BLaER1 treated with 17β-estradiol and CSF1 and Interleukin-3, amounts not matched to agents 10 nM and 100 nM (cell line): ENCODE measurements around the gene BMP8A.
A peak's percentile ranks its signal among the peaks of the same experiment; 100 is the strongest.
"Not testable (repeated sequence)": the region's sequence is repeated elsewhere in the genome, so short reads cannot be mapped to it uniquely, and the experiment has no call there.

Experiments used
- H3K27ac ChIP-seq, 11 experiments: shearing (Covaris generic); formaldehyde crosslinking; 2 replicates each; pipeline ENCODE4 v1.8.1; 2022
- H3K27me3 ChIP-seq, 11 experiments: shearing (Covaris generic); formaldehyde crosslinking; 2 replicates each; pipeline ENCODE4 v1.8.1; 2022
- H3K36me3 ChIP-seq, 11 experiments: shearing (Covaris generic); formaldehyde crosslinking; 2 replicates each; pipeline ENCODE4 v1.8.1; 2022
- H3K4me1 ChIP-seq, 10 experiments: shearing (Covaris generic); formaldehyde crosslinking; 2 replicates each; pipeline ENCODE4 v1.8.1; 2022
- H3K4me2 ChIP-seq, 11 experiments: shearing (Covaris generic); formaldehyde crosslinking; 2 replicates each; pipeline ENCODE4 v1.8.1; 2022
- H3K4me3 ChIP-seq, 10 experiments: shearing (Covaris generic); formaldehyde crosslinking; 2 replicates each; pipeline ENCODE4 v1.8.1; 2022
- H3K9ac ChIP-seq, 11 experiments: shearing (Covaris generic); formaldehyde crosslinking; 2 replicates each; pipeline ENCODE4 v1.8.1; 2022
- H3K9me3 ChIP-seq, 11 experiments: shearing (Covaris generic); formaldehyde crosslinking; replicated peaks in 1 of 11; 2 replicates each; pipeline ENCODE4 v1.8.1; 2022
- H4K20me1 ChIP-seq, 11 experiments: shearing (Covaris generic); formaldehyde crosslinking; 2 replicates each; pipeline ENCODE4 v1.8.1; 2022
- Cebpa-rat ChIP-seq, 11 experiments: shearing (Covaris generic); IDR thresholded peaks; 2 replicates each; pipeline ENCODE4 v1.8.1; 2022

The BMP8A gene

GRCh38 chr1:39499668-39500067, 8.2 kb downstream of the BMP8A start:
- peaks cover 5 to 17% (median 11%) of the 10 kb centered on the region in 10 experiments; a peak in 15 of 20 replicates for H3K4me1 ChIP-seq
- H3K36me3 ChIP-seq = no peaks in the 10 kb centered on the region
- H4K20me1 ChIP-seq = no peaks in the 10 kb centered on the region
- H3K27me3 ChIP-seq = no peaks in the 10 kb centered on the region
- H3K9me3 ChIP-seq = no peaks in the 10 kb centered on the region
- H3K4me2 ChIP-seq = no peak overlapping the region
- H3K27ac ChIP-seq = no peak overlapping the region
- H3K9ac ChIP-seq = no peak overlapping the region
- no peak for TF ChIP-seq Cebpa-rat (IDR thresholded peaks at IDR 0.05)
- no peak overlapping the region for H3K4me3 ChIP-seq

- H3K9ac ChIP-seq = no peak overlapping the region
- peaks cover 5 to 22% (median 11%) of the 10 kb centered on the region in 10 experiments; a peak in 15 of 20 replicates for H3K4me1 ChIP-seq
- H3K9me3 ChIP-seq = no peaks in the 10 kb centered on the region
Observed at GRCh38 chr1:39500862-39501389, 9.5 kb downstream of the BMP8A start.

DNA sequence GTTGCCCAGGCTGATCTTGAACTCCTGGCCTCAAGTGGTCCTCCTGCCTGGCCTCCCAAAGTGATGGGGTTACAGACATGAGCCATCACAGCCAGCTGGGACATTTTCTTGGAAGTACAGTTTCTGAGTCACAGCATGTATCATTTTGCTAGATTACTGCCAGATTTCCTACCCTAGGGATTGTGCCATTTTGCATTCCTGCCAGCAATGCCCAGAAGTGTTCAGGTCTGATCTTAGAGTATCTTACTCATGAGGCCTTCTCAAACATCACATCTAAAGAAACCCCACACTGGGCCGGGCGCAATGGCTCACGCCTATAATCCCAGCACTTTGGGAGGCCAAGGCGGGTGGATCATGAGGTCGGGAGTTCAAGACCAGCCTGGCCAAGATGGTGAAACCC, 10.2 kb downstream of the BMP8A start:
- Histone ChIP-seq H4K20me1 (no peaks in the 10 kb centered on the region), H3K9ac (no peak overlapping the region)

More at GRCh38 chr1:39500862-39501389, 9.5 kb downstream of the BMP8A start:
- Histone ChIP-seq H3K4me3 (no peak overlapping the region), H3K27ac (no peak overlapping the region), H3K27me3 (no peaks in the 10 kb centered on the region), H3K4me2 (peak overlapping the region in 3 of 11 experiments; percentile 1 to 28 (median 15); a peak in 6 of 22 replicates), H4K20me1 (no peaks in the 10 kb centered on the region), H3K36me3 (no peaks in the 10 kb centered on the region)
- TF ChIP-seq Cebpa-rat (IDR thresholded peaks at IDR 0.05) = no peak

DNA sequence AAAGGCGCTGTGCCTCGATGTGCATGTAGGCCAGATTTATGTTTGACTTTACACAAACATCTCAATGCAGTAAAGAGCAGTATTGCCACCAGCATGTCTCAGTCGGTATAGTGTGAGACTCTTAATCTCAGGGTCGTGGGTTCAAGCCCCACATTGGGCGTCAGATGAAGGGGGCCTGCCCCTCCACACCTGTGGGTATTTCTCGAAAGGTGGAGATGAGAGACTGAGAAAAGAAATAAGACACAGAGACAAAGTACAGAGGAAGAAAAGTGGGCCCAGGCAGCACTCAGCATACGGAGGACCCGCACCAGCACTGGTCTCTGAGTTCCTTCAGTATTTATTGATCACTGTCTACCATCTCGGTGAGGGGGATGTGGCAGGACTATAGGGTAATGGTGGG, 13.0 kb downstream of the BMP8A start:
- not testable (repeated sequence) for H3K9ac ChIP-seq, H4K20me1 ChIP-seq, H3K4me3 ChIP-seq, H3K27me3 ChIP-seq, H3K27ac ChIP-seq, H3K9me3 ChIP-seq, H3K36me3 ChIP-seq, H3K4me2 ChIP-seq
- peaks cover 20 to 49% (median 38%) of the 10 kb centered on the region in 10 experiments for H3K4me1 ChIP-seq

More for the DNA sequence above, 10.2 kb downstream of the BMP8A start:
- no peaks in the 10 kb centered on the region for H3K36me3 ChIP-seq
- H3K27me3 ChIP-seq = no peaks in the 10 kb centered on the region
- peaks cover 9 to 29% (median 16%) of the 10 kb centered on the region in 10 experiments; a peak in 19 of 20 replicates for H3K4me1 ChIP-seq
- H3K9me3 ChIP-seq = no peaks in the 10 kb centered on the region
- no peak for TF ChIP-seq Cebpa-rat (IDR thresholded peaks at IDR 0.05)
- no peak overlapping the region for H3K4me2 ChIP-seq
- no peak overlapping the region for H3K4me3 ChIP-seq
- no peak overlapping the region for H3K27ac ChIP-seq

DNA sequence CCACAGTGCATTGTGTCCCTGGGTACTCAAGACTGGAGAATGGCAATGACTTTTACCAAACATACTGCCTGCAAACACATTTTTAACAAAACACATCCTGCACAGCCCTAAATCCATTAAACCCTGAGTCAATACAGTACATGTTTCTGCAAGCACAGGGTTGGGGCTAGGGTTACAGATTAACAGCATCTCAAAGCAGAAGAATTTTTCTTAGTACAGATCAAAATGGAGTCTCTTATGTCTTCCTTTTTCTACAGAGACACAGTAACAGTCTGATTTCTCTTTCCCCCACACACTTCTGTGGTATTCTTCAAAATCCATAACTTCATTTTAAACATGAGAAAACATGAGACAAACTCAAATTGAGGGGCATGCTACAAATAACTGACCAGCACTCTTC, 13.9 kb downstream of the BMP8A start:
- Histone ChIP-seq H4K20me1 (no peaks in the 10 kb centered on the region), H3K4me3 (no peak overlapping the region), H3K4me2 (no peak overlapping the region), H3K9ac (no peak overlapping the region), H3K36me3 (no peaks in the 10 kb centered on the region), H3K9me3 (no peaks in the 10 kb centered on the region), H3K27ac (no peak overlapping the region), H3K4me1 (peaks cover 26 to 55% (median 44%) of the 10 kb centered on the region in 10 experiments), H3K27me3 (no peaks in the 10 kb centered on the region)
- TF ChIP-seq Cebpa-rat (IDR thresholded peaks at IDR 0.05) = no peak

GRCh38 chr1:39507230-39507928, 15.9 kb downstream of the BMP8A start:
- no peaks in the 10 kb centered on the region for H4K20me1 ChIP-seq
- no peak overlapping the region for H3K27ac ChIP-seq
- H3K36me3 ChIP-seq = no peaks in the 10 kb centered on the region
- H3K9me3 ChIP-seq = no peaks in the 10 kb centered on the region
- H3K9ac ChIP-seq = no peak overlapping the region
- H3K4me2 ChIP-seq = peak overlapping the region in 10 of 11 experiments; percentile 11 to 96 (median 91); a peak in 19 of 22 replicates
- H3K27me3 ChIP-seq = 0 out of 22 replicates have a peak, but pooled peaks cover 0 to 3% (median 0%) of the 10 kb centered on the region in 11 experiments
- H3K4me3 ChIP-seq = no peak overlapping the region
- H3K4me1 ChIP-seq = peaks cover 27 to 55% (median 47%) of the 10 kb centered on the region in 10 experiments
- no peak for TF ChIP-seq Cebpa-rat (IDR thresholded peaks at IDR 0.05)

DNA sequence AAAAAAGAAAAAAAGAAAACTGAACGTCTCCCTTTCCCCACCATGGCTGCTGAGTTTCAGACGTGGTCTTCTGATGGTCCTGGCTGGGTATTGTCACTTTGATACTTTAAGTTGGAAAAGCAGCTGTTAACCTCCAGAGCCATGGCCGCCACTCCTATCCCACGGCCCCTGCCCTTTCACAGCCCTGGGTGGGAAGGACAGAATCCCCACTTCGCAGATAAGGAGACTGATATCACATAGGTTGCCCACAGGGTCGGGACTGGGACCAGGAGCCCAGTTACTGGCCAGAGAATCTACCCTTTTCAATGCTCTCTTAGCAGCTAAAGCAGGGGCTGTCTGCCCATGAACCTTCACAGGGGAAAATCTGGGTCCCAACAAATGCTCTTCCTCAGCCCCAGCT, 16.8 kb downstream of the BMP8A start:
- H3K9me3 ChIP-seq = no peaks in the 10 kb centered on the region
- peak overlapping the region in 8 of 11 experiments; percentile 8 to 72 (median 62); a peak in 9 of 22 replicates for H3K9ac ChIP-seq
- no peaks in the 10 kb centered on the region for H3K36me3 ChIP-seq
- peaks cover 0 to 3% (median 0%) of the 10 kb centered on the region in 11 experiments; a peak in 3 of 22 replicates for H3K27me3 ChIP-seq
- peak overlapping the region; percentile 67 to 96 (median 91) for H3K4me2 ChIP-seq
- peak overlapping the region in 1 of 10 experiments; percentile 58; a peak in 1 of 20 replicates for H3K4me3 ChIP-seq
- H3K4me1 ChIP-seq = peaks cover 27 to 55% (median 47%) of the 10 kb centered on the region in 10 experiments
- H4K20me1 ChIP-seq = no peaks in the 10 kb centered on the region
- TF ChIP-seq Cebpa-rat (IDR thresholded peaks at IDR 0.05) = no peak
- peak overlapping the region in 9 of 11 experiments; percentile 44 to 78 (median 70); a peak in 14 of 22 replicates for H3K27ac ChIP-seq

GRCh38 chr1:39508857-39509305, 17.4 kb downstream of the BMP8A start:
- Histone ChIP-seq H3K4me2 (peak overlapping the region; percentile 67 to 96 (median 91)), H3K36me3 (no peaks in the 10 kb centered on the region), H3K27ac (peak overlapping the region in 9 of 11 experiments; percentile 44 to 78 (median 70); a peak in 17 of 22 replicates), H3K9me3 (no peaks in the 10 kb centered on the region), H3K4me3 (peak overlapping the region in 6 of 10 experiments; percentile 25 to 58 (median 41); a peak in 6 of 20 replicates), H3K27me3 (peaks cover 0 to 7% (median 3%) of the 10 kb centered on the region in 11 experiments; a peak in 10 of 22 replicates), H4K20me1 (no peaks in the 10 kb centered on the region), H3K4me1 (peaks cover 27 to 55% (median 47%) of the 10 kb centered on the region in 10 experiments), H3K9ac (peak overlapping the region in 9 of 11 experiments; percentile 29 to 72 (median 65); a peak in 15 of 22 replicates)
- TF ChIP-seq Cebpa-rat (IDR thresholded peaks at IDR 0.05) = no peak

DNA sequence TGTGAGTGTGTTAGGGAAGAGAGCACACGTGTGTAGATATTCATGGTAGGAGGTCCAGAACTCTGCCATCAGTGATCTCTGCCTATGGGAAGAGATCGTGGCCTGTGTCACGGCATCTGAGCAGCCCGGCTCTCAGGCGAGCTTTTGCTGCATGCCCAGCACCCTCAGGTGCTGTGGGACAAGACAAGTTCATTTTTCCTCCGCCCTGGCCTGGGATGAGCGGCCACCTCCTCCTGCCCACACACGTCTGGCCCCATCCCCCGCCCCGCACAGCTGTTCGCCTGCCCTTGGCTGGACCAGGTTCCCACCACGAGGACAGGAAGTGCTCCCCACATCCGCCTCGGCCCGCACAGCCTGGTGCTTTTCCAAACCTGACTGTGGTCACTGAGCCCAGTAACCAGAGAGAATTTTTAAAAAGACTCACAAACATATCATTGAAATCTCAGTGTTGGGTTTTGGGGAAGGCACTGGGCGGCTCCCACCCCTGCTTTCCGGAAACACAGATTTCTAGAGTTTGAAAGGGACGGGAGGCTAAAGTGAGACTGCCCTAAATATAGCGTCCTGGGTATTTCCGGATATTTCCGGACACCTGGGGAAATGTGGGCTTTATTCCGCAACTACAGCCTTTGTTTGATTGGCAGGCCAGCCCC, 18.0 kb downstream of the BMP8A start:
- Histone ChIP-seq H4K20me1 (no peaks in the 10 kb centered on the region), H3K9me3 (no peaks in the 10 kb centered on the region), H3K27me3 (peaks cover 4 to 12% (median 6%) of the 10 kb centered on the region in 11 experiments), H3K4me1 (peaks cover 27 to 55% (median 47%) of the 10 kb centered on the region in 10 experiments), H3K9ac (peak overlapping the region in 9 of 11 experiments; percentile 29 to 72 (median 65); a peak in 16 of 22 replicates), H3K4me3 (peak overlapping the region in 7 of 10 experiments; percentile 25 to 58 (median 45); a peak in 11 of 20 replicates), H3K27ac (peak overlapping the region in 9 of 11 experiments; percentile 44 to 78 (median 70); a peak in 17 of 22 replicates), H3K4me2 (peak overlapping the region; percentile 67 to 96 (median 91)), H3K36me3 (no peaks in the 10 kb centered on the region)
- TF ChIP-seq Cebpa-rat (IDR thresholded peaks at IDR 0.05) = no peak

- not testable (repeated sequence) for H3K36me3 ChIP-seq, H3K9me3 ChIP-seq, H4K20me1 ChIP-seq, H3K4me3 ChIP-seq
- Histone ChIP-seq H3K4me2 (peak overlapping the region in 10 of 11 experiments; percentile 46 to 90 (median 83); a peak in 20 of 22 replicates), H3K4me1 (peaks cover 27 to 53% (median 48%) of the 10 kb centered on the region in 10 experiments), H3K9ac (peak overlapping the region in 4 of 11 experiments; percentile 21 to 39 (median 32); a peak in 5 of 22 replicates), H3K27ac (peak overlapping the region in 6 of 11 experiments; percentile 21 to 64 (median 44); a peak in 8 of 22 replicates), H3K27me3 (peaks cover 9 to 22% (median 16%) of the 10 kb centered on the region in 11 experiments)
Observed at GRCh38 chr1:39510570-39511186, 19.2 kb downstream of the BMP8A start.

DNA sequence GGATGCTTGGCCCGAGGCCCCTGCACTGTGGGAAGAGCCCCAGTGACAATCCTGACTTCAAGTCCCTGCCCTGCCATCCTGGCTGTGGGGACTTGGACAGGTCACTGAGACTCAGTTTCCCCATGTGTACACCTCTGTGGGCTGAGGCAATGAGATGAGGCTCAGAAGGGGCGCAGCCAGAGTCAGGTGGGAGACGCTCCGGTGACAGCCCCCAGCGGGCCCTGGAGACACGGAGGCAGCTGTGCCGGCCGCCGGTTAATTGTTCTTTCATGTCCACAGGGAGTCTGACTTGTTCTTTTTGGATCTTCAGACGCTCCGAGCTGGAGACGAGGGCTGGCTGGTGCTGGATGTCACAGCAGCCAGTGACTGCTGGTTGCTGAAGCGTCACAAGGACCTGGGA, 20.0 kb downstream of the BMP8A start:
- not testable (repeated sequence) for H3K9ac ChIP-seq, H3K27ac ChIP-seq, H3K4me2 ChIP-seq, H3K36me3 ChIP-seq, H3K9me3 ChIP-seq, H4K20me1 ChIP-seq, H3K4me3 ChIP-seq
- peaks cover 27 to 46% (median 43%) of the 10 kb centered on the region in 10 experiments for H3K4me1 ChIP-seq
- H3K27me3 ChIP-seq = peaks cover 9 to 27% (median 17%) of the 10 kb centered on the region in 11 experiments
